GM21529 (cell line): ENCODE measurements around the gene NF2.

Experiments used
- ATAC-seq: cut with Tn5 transposase; IDR thresholded peaks from one replicate; pipeline ENCODE4 v1.9.1; 2021; ENCODE audit not compliant: unreplicated experiment

The NF2 gene

DNA sequence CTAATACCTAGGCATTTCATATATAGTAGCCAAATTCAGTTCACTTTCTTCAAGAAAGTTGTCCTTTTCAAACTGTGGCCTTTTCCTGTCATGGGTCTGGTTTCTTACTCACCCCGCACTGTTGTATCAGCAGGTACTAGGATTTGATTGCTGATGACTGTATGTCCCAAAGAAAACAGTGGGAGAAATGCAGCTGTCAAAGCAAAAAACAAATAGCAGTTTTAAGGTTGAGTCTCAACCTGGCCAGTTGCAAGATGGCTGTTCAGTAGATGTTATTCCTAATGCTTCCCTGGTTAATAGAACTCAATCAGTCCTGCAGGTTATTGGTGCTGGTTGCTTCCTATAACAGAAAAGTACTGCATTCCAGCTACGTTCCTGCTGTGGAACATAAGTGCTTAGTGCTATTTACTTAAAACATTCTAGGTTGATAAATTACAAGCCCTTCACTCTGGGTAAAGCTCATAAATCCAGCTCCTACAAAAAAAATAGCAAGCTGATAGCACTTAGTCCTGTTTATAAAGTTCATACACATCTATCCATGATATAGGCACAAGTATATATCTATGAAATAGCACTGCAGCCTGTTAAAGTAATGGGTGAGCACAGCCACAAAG is 26.6 kb downstream of the NF2 start:
- no peak for ATAC-seq

DNA sequence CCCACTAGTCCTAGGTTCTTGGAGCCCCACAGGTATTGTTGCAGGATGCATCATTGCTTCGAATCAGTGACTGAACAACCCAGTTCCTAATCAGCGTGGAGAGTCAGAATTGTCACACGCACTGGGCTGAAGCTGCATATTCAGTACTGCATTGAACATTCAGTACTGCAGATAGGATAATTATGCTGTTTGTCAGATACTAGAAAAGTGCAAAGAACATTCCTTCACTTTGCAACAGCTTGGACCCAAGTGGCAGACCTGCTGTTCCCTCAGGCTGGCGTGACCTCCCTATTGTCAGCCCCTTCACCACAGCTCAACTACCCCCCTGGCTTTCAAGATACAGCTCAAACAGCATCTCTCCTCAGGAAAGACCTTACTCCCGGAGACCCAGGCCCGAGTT is 27.6 kb downstream of the NF2 start:
- no peak for ATAC-seq

DNA sequence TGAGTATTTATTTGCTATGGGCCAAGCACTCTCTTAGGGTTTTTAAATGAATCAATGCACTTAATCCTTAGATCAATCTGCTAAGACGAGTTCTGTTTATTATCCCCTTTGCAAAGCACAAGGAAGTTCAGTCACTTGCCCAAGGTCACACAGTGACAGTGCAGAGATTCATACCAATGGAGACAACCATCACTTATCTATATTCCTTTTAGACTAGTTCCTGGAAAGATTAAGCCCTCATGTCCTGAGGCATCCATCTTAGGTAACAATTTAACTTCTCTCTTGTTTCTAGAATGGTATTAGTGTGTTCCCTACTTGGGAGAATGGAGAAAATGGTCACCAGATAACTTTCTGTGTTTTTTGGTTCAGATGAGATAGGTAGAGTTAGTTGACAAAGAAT is 28.3 kb downstream of the NF2 start:
- ATAC-seq, result no peak

DNA sequence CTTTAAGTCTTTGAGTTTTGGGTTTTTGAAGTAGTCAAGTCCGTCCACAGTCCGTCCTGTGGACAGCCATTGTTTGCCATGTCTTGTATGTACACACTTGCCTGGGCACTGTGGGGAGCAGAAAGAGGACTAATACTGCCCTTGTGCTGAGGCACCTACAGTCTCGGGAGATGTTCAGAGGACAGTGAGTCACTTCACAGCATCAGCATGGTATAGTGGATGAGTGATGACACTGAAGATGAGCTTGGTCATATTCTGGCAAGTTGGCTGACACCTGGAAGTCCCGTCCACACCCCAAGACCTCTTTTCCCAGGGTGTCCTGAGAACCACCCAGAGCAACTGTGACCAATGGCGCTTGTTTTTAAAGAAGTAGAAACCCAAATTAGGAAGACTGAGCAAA is 29.2 kb downstream of the NF2 start:
- no peak for ATAC-seq

DNA sequence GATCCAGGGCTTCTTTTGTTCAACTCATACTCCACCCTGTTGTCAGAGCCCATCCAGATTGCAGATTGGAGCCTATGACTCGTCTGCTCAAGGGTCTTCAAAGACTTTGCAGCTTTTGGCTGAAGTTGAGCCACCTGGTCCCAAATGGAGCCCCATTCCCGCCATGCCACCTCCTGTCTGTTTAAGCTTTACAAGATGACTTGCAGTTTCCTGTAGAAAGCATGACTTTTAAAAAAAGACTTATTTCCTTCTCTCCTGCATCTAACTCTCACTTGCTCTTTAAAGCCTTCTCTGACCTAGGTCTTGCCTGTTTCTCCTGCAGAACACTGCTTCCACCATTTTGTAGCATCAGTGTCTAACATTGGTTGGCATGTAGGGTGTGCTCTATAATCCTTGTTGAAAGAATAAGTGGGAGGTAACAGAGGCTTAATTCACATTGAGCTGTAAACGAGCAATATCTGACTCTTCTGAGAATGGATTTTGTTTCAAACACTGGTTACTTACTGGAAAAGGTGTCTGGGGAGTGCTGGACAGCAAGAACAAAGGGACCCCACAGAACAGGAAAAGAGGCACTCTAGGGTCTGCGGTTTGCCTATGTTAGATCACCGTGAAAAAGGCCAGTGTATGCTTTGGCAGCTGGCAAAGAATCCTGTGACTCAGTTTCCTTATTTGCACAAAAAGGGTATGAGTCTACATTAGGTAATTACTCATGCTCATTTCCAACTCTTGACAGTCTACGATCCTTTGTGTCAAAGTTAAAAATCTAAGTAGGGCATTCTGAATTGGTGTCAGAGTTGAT is 30.3 kb downstream of the NF2 start:
- ATAC-seq, result no peak

DNA sequence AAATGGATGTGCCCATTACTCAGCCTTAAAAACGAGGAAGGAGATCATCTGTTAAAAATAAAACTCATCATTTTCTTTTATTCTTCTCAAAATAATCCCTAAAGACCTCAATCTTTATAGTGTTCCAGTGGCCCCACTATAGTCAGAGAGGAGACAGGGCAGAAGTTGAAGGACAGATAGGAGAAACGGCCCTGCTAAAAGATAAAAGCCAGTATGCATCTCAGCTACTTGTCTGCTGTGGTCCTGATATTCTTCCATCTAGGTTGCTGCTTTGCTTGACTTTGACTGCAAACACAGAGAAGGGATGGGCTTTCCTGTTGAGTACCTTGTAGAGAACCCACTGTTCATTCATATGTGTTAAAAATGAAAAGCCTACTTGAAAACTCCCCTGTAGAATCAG is 31.4 kb downstream of the NF2 start:
- ATAC-seq, result no peak

DNA sequence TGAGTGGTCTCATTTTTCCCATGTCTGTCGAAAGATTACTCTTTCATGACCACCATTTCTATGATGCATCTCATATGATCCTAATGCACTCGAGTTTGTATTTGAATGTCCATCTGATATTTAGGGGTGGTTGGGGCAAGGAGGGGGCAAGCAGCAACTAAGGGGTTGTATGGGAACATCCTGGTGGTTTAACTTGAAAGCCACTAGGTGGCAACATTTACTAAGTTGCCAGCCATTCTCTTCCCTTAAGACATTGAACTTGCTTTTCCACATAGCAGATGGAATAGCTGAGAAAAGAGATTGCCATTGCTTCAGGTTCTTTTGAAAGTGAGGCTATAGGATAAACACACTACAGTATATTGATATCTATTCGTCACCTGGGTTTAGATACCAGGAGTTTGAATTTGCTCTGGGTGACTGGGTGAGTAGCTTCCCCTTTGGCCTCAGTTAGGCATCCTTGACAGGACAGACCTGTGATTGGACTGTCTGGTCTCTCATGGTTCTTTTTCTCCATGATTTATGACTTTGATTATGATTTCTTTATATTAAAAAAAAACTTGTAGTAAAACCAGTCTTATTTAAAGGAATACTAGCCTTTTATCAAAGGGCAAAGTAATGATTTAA is 32.4 kb downstream of the NF2 start:
- no peak for ATAC-seq

DNA sequence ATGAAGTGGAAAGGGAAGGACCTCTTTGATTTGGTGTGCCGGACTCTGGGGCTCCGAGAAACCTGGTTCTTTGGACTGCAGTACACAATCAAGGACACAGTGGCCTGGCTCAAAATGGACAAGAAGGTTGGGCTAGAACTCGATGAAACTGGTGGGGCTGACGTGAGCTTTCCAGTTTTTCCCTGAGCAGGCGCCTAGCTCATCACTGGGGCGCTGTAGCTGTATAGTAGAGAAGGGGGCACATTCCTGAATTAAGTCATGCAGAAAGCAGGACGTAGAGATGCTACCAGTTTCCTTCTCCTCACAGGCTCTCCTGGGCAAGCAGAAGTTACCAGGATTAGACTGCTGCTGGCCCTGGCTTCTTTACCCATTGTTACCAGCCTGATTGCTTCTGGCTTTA is 33.3 kb downstream of the NF2 start:
- ATAC-seq, result no peak

DNA sequence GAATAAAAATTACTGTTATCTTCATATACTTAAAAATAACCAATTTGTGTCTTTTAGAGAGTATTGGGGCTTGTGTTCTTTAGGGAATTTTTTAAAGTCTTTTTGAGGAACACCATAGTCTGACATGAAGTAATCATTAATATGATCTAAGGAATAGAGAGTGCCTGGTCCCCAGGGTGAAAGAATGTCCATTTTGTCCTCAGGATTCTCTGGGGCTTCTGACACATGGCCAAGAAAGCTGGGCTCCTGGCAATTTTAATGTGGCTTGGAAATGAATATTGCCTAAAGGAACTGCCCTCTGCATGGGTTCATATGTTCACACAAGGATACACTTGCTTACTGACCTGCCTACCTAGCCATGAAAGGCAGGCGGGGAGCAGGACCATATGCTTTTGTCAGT is 33.7 kb downstream of the NF2 start:
- ATAC-seq, result no peak

DNA sequence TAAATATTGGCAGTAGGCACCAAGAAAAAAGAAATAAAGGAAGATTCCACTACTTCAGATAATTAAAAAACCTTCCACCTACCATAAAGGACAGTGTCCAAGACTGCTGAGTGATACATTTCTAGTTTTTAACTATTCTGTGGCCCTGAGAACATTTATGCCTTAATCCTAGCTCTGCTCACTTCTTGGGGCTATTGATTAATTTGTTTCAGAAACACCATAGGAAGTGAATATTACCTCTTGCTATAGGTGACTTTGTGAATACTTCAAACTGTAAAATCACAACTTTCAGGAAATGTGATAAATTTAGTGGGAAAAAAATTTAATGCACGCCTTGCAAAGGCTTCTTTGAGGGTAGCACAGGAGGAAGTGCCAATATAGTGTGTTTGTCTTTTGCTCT is 35.2 kb downstream of the NF2 start:
- ATAC-seq, result no peak

DNA sequence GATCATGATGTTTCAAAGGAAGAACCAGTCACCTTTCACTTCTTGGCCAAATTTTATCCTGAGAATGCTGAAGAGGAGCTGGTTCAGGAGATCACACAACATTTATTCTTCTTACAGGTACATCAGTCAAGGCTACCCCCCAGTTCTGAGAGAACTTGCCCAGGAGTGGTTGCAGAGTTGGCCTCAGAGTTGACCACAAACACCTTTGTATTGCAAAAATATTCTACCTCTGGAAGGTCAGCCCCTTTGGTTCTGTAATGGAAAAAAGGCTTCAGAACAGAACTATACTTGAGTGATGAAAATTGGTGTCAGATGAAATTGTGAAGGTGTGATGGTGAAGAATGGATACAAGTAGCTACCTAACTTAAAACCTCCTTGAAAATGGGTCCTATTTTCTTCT is 35.7 kb downstream of the NF2 start:
- ATAC-seq, result no peak

DNA sequence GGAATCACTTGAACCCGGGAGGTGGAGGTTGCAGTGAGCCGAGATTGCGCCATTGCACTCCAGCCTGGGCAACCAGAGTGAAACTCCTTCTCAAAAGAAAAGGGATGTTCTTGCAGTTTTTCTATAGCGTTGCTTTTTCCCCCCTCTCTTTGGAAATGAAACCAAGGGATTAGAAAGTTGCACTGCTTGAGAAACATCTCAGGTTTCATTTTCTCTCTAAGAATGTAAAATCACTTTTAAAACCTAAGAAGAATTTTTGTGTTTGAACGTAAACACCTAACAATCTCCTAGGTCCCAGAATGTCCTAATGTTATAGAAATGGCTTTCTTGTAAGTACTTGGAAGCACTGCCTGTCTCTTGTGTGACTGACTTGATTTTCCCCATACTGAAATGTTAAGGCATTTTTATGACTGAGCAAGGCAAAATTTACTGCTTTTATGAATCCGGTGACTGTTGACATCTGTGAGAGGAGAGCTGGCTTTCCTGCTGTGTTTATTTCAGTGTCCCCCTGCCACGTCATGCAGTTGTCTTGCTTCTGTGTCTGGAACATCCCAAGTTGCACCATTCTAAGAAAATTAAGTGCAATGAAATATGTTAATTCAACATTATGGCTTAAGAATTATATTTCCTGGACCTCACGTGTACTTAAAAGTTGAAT is 37.7 kb downstream of the NF2 start:
- ATAC-seq, result no peak

DNA sequence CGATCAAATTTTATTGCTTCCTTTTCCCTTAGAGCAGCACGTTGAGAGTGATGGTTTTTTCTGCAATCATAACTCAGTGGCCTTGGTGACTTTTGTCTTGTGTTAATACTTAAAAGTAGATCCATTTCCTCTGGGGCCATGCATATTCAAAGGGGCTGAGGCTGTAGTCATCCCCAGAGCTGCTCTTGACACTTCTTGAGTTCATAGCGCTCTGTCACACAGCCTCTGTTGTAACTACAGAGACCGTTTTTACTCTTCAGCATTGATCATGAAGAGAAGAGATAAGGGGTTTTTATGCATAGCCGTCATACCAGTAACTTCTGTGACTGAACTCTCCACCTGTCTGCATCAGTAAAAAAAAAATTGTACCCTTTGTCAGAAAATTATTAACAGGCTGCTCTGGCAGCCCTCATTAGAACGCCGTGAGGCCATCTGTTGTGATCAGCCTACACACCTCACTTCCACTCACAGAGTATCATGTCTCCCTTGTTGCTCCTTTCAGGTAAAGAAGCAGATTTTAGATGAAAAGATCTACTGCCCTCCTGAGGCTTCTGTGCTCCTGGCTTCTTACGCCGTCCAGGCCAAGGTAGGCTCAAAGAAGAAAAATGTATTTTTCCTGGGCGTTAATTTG is 38.4 kb downstream of the NF2 start:
- no peak for ATAC-seq

DNA sequence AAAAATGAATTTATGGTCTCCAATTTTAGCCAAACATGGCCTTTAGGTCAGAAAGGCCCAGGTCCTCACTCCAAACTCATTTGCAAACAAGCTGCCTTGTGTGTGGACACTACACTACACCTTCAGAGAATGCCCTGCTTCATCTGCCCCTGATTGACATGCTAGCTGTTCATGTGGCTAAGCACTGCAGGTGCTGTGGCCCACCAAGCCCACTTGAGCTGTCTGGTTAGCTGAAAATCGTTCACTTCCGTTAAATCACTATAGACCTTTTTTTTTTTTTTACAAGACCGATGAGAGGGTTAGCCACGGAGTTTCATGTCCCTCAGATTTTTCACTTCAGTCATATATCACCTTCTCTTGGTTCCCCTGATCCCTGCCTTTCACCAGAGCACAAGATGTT is 39.3 kb downstream of the NF2 start:
- ATAC-seq, result no peak

DNA sequence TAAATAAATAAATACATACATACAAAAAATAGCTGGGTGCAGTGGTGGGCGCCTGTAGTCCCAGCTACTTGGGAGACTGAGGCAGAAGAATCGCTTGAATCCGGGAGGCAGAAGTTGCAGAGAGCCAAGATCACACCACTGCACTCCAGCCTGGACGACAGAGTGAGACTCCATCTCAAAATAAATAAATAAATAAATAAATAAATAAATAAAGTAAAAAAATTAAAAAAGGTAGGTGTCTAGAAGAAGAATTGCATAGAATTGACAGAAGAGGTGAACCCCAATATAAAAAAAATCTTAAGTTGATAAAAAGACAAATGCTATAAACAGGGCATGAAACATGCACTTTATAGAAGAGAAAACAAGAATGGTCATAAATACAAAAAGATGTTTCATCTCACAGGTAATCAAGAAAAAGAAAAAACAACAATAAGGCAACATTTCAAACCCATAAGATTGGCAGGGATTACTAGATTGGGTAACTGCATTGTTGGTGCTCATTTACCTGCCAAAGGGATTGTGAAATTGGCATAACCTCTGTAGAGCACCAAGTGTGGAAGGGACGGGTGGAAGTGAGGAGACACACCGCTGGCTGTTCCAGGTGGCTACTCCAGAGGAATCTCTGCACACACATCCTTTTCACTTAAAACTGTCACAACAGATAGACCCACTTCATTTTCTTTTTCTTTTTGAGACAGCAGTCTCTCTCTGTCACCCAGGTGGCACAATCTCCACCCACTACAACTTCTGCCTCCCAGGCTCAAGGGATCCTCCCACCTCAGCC is 44.7 kb downstream of the NF2 start:
- no peak for ATAC-seq

DNA sequence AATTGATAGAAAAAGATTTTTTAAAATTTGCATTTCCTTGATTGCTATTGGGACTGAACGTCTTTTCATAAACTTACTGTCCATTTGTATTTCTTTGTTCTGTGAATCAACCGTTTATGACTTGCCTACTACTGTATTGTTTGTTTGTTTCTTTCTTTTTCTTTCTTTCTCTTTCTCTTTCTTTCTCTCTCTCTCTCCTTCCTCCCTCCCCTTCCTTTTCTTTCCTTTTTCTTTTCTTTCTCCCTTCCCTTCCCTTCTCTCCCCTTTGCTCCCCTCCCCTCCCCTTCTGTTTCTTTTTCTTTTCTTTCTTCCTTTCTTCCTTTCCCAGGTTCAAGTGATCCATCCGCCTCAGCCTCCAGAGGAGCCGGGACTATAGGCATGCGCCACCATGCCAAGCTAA is 46.9 kb downstream of the NF2 start:
- no peak for ATAC-seq

DNA sequence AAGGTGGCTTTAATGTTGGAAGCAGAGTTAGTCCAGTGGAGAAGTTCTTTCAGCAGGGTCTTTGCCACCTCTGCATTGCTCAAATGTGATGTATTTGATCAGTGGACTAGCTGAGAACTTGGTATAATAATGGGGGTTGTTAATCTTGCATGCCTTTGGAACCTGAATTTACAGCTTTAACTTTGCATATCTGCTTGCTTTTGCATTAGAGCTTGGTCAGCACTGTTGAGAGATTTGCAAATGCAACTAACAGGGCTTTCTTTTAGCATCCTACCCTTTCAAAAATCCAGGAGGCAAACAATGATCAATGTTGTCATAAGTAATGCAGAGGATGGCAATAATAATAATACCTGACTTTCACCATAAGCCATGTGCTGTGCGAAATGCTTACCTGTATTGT is 48.2 kb downstream of the NF2 start:
- ATAC-seq, result no peak

DNA sequence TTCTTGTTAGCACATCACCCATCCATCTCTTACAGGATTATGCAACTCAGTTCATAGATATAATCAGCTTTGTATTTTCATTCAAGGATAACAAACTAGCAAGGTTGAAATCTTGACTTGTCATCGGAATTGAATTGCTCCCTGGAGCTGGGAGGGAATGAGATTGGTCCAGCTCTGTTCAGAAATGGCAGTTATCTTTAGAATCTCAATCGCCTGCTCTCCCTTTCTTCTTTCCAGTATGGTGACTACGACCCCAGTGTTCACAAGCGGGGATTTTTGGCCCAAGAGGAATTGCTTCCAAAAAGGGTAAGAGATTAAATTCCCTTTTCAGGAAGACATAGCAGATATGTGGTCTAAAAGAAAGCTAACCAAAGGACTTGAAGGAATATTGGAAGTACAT is 51.0 kb downstream of the NF2 start:
- ATAC-seq, result no peak

DNA sequence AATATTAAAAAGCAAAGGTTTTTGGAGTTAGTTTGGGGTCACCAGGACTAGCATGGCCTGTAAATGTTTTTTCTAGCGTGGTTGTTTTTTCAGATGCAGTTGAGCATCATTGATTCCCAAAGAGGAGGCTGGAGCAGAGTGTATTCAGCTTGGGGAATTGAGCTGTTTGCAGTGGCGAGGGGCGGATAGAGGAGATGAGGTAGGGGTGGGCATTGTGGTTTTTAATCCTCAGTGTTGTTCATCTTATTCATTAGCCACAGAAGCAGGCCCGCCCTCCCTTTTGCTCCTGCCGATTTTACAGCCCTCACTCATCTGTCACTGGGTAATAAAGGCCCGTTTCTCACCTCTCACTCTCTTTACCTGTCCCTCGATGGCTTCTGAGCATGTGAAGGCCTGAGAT is 51.4 kb downstream of the NF2 start:
- no peak for ATAC-seq

DNA sequence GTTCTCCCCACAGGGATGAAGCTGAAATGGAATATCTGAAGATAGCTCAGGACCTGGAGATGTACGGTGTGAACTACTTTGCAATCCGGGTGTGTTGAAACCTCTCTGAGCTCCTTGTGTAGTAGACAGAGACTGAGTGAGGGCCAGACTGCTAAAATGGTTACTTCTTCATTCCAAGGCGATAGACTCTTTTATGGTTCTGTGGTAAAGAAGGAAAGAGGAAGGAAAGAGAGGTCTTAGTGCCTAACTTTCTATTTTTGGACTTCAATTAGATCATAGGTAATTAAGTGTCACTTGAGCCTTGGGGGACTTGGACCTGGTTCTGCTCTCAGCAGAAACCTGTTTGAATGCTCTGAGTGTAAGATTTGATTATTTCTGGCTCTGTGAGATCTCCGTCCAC is 54.7 kb downstream of the NF2 start:
- no peak for ATAC-seq

DNA sequence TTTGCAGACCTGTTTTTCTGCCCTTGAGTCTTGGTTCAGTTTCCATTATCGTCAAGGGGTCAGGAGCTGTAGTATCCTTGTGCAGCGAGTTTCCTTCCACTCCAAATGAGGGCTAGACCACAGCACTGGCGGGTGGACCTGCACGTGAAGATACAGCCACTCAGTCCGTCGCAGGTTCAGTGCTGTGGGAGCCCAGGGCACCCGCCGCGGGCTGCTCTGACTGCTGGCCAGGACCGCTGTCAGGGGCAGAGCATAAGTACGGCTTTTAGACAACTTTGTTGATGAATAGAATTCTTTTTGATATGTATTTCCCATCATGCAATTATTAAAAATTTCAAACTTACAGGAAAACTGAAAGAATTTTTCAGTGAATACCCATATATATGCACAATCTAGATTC is 56.6 kb downstream of the NF2 start:
- no peak for ATAC-seq
